GM18868 (cell line): Measurements from ENCODE around the gene COP1.
A peak's percentile ranks its signal among the peaks of the same experiment; 100 is the strongest.

Experiments used
- ATAC-seq: cut with Tn5 transposase; IDR thresholded peaks from one replicate; pipeline ENCODE4 v1.9.1; 2021; ENCODE audit warnings: mild to moderate bottlenecking, moderate library complexity; ENCODE audit not compliant: unreplicated experiment

Gene COP1

DNA sequence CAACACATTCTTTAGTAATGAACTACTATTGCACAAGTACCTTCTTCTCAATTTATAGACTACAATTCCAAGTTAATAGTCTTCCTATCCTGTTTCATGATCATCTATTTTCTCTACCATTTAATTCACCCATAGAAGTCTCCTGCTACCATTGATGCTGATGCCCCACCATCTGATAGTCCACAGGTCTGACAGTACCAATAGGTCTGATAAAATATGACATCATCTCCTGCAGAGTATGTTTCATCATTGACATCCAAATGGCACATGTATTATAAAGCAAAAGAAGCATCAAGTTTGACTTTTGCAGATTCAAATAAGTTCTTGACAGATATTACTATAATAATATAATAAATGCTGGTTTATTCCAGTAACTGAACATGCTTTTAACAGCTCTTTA, 5.5 kb downstream of the COP1 start:
- no peak for ATAC-seq

DNA sequence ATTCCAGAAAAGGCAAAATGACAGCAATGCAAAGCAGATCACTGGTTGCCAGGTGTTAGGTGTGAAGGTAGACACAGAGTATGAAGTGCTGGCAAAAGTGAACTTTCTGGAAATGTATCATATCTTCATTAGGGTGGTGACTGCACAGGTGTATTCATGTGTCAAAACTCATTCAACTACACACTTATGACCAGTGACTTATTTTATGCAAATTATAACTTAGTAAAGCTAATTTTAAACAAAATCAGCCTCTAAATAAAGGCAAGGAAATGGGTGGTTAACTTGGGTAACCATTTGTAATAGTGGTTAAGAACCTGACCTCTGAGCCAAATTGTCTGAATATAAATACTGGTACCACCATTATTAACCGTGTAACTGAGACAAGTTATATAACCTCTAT, 7.4 kb downstream of the COP1 start:
- ATAC-seq: no peak

DNA sequence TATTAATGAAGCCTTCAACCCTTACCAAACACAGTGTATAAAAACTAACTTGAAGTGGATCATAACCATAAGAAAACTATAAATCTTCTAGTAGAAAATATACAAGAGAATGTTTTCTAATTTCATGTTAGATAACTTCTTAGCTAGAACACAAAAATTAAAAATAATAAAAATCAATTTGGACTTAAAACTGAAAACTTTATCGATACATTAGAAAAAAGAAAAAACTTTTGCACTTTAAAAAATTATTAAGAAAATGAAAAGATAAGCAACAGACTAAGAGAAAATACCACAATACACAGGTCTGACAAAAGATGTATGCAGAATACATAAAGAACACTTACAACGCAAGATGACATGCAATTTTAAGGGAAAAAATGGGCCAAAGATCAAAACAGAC, 8.7 kb downstream of the COP1 start:
- ATAC-seq: no peak

DNA sequence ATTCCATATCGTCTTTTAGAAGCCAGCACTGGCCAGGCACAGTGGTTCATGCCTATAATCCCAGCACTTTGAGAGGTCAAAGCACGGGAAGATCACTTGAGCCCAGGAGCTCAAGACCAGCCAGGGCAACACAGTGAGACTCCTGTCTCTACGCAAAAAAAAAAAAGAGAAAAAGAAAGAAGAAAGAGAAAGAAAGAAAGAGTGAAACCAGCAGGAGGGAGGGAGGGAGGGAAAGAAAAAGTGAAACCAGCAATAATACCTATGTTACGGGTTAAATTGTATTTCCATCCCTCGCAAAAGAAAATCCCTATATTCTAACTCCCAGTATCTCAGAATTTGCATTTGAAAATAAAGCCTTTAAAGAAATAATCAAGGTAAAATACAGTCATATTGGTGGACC, 10.4 kb downstream of the COP1 start:
- ATAC-seq: no peak

DNA sequence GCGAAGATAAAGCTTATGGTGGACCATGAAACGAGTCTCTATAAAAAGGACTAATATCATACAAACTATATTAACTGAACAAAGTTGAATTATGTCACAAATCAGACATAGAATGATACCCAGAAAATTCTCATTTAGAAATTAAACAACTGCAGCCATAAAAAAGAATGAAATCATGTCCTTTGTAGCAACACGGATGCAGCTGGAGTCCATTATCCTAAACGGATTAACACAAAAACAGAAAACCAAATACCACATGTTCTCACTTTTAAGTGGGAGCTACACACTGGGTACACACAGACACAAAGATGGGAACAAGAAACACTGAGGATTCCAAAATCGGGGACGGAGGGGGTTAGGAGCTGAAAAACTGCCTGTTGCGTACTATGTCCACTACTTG, 11.5 kb downstream of the COP1 start:
- ATAC-seq: no peak

DNA sequence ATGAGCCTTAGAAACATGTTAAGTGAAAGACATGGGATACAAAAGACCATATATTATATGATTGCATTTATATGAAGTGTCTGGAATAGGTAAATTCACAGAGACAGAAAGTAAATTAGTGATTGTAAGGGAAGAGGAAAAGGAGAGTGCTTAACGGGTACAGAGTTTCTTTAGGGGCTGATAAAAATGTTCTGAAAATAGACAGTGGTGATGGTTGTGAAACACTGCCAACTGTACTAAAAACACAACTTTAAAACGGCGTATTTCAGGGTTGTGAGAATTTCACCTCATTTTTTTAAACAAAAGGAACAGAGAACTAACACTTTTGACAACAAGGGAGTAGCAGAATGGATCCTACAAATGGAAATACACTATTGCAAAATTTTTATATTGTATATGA, 13.4 kb downstream of the COP1 start:
- no peak for ATAC-seq

DNA sequence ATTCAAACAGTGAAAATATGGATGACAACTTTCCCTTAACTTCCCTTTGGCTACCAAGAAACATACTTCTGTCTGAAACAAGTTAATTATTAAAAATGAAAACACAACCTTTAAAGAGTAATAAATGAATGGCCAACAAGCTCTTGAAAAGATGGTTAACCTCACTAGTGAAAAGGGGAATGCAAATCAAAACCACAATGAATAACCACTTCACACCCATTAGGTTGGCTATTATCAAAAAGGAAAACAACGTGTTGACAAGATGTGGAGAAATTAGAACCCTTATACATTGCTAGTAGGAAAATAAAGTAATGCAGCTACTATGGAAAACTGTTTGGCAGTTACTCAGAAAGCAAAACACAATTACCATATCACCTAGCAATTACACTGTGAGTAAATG, 14.1 kb downstream of the COP1 start:
- peak; percentile 70 for ATAC-seq

DNA sequence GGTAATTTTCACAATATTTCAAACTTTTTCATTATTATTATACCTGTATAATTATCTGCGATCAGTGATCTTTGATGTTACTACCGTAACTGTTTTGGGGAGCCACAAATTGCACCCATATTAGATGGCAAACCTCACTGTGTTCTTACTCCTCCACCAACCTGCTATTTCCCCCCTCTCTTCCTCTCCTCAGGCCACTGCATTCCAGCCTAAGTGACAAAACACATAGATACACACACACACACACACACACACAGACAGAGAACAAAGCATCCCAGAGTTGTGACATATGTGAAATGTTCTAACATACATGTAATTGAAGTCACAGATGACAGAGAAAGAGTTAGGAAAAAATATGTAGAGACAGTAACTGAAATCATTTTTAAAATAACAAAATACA, 18.5 kb downstream of the COP1 start:
- ATAC-seq: no peak

DNA sequence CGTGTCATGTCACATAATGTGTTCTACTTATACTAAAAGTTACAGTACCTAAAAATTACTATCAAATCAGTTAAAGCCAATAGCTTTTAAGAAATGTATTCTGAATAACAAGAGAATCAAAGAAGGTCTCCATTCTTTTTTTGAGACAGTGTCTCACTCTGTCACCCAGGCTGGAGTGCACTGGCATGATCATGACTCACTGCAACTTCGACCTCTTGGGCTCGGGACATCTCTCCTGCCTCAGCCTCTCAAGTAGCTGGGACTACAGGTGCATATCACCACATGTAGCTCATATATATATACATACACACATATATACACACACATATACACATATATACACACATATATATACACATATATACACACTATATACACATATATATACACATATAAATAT, 20.1 kb downstream of the COP1 start:
- ATAC-seq: no peak

DNA sequence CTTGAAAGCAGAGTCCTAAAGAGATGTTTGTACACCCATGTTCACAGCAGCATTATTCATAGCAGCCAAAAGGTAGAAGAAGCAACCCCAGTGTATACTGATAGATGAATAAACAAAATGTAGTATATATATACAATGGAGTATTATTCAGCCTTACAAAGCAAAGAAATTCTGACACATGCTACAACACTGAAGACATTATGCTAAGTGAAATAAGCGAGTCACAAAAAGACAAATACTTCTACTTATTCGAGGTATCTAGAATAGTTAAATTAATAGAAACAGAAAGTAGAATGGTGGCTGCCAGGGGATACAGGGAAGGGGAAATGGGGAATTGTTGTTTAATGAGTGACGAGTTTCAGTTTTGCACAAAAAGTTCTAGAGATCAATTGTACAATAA, 23.5 kb downstream of the COP1 start:
- ATAC-seq: peak; percentile 75

DNA sequence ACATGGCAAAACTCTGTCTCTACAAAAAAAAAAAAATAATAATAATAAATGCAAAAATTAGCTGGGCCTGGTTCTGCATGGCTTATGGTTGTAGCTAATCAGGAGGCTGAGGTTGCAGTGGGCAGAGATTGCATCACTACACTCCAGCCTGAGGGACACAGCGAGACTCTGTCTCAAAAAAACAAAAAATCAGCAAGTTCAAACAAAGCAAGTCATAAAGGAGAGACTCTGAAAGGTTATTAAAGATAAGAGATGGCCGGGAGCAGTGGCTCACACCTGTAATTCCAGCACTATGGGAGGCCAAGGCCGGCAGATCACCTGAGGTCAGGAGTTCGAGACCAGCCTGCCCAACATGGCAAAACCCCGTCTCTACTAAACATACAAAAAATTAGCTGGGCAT, 28.8 kb downstream of the COP1 start:
- ATAC-seq: no peak

DNA sequence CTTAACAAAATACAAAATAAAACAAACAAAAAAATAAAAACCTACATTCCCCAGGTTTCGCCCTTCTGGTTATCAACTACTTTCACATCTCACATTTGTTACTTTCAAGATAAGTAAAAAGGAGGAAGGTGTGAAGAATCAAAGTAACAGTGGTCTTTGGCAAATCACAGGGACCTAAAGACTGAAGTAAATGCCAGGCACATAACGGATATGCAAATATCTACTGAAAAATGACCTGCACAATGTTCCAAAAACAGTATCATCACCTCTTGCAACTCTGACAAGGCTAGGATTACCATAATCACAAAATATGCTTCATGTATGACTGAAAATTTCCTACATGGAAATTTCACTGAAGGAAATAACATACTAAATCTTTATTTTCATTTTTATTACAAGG, 29.3 kb downstream of the COP1 start:
- peak; percentile 90 for ATAC-seq

DNA sequence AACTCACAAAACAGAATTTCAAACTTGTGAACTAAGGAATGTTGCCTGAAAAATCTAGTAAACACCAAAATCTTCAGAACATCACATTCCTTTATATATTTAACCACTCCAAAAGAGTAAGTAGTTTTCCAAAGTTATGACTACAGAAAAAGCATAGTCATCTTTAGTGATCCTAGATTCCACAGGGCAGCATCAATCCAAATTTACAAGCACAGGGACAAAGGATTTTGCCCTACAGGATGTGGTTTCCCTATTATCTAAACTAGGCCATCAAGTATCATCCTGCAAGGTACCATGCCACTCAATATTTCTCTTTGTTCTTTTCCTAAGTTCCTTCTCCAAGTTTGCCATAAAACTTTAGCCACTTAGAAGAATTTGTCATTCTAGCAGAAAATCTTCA, 33.0 kb downstream of the COP1 start:
- ATAC-seq: no peak

DNA sequence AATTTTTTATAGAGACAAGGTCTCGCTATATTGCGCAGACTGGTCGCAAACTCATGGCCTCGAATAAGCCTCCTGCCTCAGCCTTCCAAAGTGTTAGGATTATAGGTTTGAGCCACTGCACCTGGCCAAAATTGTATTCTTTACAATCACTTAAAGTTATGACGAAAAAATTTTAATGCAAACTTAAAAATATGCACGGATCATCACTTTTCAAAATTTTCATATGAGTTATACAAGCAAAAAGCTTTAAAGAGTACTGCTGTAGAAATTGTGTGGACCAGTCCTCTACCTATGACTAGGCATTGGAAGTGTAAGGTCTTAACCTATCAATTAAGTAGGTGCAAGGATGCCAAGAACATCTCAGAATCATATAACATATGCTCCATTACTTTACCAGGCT, 34.9 kb downstream of the COP1 start:
- ATAC-seq: no peak

DNA sequence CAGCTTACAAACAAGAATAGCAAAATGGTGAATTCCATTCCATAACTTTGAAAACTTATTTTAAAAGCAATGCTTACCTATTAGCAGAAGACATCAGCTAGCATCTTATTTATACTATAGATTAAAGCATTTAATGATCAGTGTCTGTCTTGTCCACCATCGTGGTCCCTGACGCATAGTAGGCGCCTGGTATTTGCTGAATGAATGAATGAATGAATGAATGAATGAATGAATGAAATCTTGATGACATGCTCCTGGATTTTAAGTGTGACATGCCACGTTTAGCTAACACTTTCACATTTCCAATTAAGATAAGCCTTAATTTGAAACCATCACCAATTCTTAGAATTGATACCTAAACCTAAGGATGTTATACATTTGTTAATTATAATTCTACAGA, 39.9 kb downstream of the COP1 start:
- no peak for ATAC-seq

DNA sequence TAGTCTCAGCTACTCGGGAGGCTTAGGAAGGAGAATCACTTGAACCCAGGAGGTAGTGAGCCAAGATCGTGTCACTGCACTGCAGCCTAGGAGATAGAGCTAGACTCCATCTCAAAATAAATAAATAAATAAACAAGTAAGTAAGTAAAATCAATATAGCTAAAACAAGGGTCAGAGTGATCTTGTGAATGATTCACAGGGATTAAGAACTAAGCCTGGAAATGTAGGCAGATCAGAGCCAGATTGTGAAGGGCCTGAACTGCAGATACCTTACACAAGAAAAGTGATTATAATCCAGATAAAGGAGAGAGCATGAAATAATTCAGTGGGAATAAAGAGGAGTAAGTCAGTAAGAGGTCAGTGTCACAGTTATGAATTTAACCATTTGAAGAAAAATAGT, 41.5 kb downstream of the COP1 start:
- ATAC-seq: no peak

DNA sequence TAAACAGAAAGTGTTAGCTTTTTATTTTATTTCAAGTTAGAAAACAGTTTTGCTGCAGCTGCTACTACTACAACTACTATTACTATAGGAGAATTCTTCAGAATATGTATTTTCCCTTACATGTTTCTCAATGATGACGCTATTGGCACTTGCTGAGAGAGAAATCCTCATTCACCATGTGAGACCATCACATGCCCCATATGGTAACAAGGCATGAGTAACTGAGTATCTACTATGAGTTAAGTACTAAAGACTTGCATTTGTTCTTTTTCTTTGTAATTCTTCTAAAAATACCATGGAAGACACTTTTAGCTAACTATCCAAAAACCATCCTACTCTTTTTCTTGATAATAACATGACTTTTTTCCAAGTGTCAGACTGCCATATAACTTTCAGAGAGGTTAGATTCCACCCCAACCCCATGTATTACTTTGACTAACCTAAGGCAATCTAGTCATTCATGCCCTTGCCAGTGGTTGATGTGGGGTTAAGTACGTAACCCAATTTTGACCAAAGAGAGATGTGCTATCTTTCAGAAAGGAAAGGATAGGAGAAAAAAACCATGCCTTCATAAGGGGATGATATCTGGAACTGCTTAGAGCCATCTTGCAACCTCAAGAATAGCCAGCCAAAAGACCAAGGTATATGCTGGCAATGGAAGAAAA, 42.9 kb downstream of the COP1 start:
- ATAC-seq: no peak

DNA sequence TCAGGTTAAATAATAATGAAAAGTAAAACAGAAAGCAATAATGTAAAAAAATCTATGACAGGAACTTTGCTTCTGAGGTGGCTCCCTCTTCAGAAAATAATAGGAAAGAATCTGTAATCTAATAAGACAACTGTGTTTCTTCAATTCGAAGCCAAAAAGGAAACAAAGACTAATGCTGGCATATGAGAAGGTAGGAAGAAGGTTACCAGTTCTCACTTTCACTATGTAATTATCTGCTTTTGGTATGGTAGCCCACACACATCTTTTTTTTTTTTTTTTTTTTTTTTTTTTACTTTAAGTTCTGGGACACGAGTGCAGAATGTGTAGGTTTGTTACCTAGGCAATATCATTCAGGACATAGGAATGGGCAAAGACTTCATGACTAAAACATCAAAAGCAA, 47.1 kb downstream of the COP1 start:
- ATAC-seq: no peak

DNA sequence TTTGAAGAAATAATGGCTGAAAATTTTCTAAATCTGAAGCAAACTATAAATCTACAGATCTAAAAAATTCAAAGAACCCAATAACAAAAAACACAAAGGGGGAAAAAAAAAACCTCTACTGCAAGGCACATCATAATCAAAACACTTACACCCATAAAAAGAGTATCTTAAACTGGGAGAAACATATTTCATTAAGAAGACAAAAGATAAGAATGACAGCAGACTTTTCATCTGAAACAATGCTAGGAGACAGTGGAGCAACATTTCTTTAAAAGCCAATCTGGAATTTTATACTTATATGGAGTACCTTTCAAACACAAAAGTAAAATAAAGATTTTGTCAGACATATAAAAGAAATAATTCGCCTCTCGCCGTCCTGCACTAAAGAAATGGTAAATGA, 49.1 kb downstream of the COP1 start:
- no peak for ATAC-seq

DNA sequence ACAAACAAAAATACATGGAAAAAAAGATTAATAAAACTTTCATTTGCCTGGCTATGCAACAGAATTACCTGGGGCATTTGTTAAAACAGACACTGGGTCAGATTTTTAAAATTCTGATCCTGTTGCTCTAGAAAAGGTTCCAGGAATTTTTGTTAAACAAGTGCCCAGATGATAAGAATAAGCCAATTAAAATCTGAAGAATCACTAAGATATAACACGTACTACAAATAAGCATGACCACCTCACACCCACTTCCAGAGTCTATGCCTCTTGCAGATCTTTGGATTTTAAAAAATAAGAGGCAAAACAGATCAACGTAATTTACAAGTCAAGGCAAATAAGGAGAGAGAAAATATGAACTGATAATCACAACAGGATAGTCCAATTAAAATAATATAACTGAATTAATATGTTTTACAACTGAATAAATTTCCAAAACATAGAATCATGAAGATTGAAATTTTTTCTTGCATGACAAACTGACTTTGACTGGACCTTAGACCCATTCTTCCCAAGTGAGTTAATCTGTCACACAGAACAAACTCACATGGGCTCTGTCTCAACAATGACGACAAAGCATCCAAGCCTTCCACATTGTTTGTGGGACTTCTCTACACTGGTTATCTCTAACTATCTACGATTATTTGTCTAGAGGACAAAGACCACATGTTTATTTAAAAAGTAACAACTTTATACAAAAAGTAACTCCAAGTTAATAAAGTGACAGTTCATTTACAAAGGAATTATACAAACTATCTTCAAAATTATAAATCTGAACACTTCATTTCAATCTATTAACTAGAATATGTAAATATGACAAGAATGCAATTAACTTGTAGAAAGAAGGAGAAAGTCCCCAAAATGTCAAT, 56.9 kb downstream of the COP1 start:
- no peak for ATAC-seq

DNA sequence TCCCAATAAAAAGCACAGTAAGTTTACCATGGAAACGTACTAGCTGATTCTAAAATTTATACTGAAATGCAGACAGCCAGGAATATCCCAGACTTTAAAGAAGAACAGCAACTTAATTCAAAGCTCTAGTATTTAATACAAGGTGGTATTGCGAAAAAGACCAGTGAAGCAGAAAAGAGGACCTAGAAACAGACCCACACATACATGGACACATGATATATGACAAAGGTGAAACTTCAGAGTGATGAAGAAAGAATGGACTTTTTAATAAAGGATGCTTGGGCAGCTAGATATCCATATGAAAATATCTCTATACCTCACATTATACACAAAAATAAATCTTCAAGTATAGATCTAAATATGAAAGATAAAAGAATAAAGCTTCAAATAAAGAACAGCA, 62.6 kb downstream of the COP1 start:
- no peak for ATAC-seq

DNA sequence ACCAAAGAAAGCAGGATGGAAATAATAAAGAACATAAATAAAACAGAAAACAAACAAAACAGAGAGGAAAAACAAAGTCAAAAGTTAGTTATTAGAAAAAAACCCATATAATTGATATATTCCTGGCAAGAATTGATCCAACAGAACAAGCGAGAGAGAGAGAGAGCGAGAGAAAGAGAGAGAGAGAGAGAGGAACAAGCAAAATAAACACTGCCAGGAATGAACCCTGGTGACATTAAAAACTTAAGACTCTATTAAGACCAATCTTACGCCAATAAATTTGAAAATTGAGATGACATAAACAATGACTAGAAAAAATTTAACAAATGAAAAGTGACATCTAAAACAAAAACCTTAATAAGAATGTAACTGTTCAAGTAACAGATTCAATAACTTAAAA, 64.1 kb downstream of the COP1 start:
- no peak for ATAC-seq

DNA sequence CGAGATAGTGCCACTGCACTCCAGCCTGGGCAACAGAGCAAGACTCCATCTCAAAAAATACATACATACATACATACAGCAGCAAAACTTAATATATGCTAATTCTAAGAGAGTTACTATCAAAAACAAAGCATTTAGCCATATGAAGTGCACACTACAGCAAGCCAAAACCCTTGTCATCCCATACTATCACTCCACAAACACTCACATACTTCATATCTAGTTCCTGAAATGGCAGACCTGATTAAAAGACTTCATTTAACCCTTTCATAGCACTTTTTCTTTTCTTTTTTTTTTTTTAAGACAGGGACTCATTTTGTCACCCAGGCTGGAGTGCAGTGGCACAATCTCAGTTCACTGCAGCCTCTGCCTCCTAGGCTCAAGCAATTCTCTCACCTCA, 65.6 kb downstream of the COP1 start:
- no peak for ATAC-seq
